GM19239 (cell line): ENCODE measurements around the gene DLGAP5.
A peak's percentile ranks its signal among the peaks of the same experiment; 100 is the strongest.

Experiments
- DNase-seq: peaks from one replicate; pipeline ENCODE4 v3.0.0; 2011; ENCODE audit warnings: low spot score; ENCODE audit not compliant: insufficient read length
- FAIRE-seq: peaks from 2 replicates; lab custom pipeline; 2011; peaks lifted over from hg19 to GRCh38; lab: Jason Lieb, UNC

Gene DLGAP5

DNA sequence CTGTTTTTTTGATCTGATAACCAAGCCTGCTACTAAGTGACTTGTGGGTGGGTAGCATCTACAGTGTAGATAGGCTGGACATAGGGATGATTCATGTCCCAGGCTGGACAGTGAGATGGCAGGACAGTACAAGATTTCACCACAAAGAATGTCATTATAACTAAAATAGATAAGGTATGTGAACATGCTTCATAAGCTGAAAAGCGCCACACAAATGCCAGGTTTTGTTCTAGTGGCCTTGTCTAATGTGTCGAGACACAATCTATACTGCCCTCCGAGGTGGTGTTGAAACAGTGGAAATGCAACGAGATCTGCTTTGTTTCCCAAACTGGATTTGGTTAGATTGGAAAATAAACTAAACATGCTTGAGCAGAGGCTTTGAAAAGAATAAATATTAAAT, 58.0 kb downstream of the DLGAP5 start:
- FAIRE-seq (no peak), DNase-seq (no peak)

- no peak for DNase-seq
- FAIRE-seq: peak; percentile 55
Measured at GRCh38 chr14:55131370-55132137, 59.8 kb downstream of the DLGAP5 start.

GRCh38 chr14:55130196-55130550, 61.2 kb downstream of the DLGAP5 start:
- no peak for FAIRE-seq
- DNase-seq: no peak

DNA sequence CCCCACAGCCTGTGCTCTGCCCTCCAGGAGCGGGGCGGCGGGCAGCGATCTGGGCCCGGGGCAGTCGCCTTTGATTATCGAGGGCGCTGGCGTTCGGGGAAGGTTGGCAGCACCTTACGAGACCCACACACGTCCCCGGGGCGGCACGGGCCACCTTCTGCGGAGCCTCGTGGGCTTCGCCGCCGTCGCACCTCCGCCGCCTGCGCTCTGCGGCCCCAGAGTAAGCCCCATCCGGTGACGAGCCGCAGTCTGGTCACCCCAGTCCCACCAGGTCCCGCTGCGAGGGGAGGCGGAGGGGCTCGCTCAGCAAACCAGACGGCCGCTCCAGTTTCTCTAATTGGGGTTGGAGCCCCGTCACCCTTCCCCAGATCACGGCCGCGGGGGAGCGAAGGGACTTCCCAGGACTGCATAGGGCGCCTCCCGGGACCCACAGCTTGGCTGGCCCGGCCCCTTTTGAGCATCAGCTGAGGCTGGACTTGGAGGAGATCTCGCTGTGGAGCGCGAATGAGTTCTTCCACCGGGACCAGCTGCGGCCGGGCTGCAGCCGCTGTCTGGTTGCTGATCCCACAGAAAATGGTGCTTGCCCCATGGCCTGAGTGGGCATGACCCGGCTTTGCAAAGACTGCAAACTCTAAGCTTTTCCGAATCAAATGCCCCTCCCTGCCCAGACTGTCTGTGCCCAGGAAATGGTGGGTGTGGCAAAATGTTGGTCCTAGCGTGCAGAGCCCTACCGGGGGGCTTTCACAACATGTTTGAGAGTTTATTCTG, 61.8 kb downstream of the DLGAP5 start:
- no peak for FAIRE-seq

DNA sequence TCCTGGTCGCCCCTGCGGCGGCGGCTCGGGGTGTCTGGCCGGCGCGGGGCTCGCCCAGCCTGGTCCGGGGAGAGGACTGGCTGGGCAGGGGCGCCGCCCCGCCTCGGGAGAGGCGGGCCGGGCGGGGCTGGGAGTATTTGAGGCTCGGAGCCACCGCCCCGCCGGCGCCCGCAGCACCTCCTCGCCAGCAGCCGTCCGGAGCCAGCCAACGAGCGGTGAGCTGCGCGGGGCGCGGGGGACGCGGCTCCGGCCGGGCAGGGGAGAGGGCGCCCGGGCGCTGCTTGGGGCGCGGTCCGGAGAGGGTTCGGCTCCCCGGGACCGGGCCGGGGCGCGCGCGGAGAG, 62.3 kb downstream of the DLGAP5 start, which contains the start of gene LGALS3:
TSS of gene LGALS3 (plus strand) at position 167 of the 342 bp plus-strand sequence. CDS start 8,122 bp downstream, outside the sequence.
- DNase-seq: peak; percentile 78
- no peak for FAIRE-seq

More for the DNA sequence above, 61.8 kb downstream of the DLGAP5 start:
- peak; percentile 75 for DNase-seq

DNA sequence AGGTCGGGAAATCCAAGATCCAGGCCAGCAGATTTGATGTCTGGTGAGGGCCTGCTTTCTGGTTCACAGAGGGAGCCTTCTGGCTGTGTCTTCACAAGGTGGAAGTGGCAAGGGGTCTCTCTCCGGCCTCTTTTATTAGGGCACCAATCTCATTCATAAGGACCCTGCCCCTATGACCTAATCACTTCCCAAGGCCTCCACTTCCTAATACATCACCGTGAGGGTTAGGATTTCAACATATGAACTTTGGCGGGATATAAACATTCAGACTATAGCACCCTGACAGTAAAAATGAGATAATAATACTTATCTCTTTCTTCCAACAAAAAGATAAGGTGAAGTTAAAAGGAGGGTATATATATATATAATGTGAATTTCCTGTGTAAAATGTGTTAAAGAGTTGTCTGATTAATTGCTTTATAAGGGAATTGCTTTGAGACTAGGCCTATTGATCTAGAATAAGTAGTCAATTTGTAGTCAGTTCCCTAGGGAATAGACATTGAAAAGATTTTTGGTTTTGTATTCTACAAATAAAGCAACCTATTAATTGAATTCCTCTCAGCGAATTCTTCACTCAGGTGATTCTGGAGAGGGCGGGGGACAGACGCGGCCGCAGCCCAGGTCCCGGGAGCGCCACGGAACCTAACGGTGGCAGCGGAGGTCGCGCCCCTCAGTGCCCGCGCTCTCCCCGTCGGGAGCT, 62.8 kb downstream of the DLGAP5 start:
- peak; percentile 48 for FAIRE-seq

DNA sequence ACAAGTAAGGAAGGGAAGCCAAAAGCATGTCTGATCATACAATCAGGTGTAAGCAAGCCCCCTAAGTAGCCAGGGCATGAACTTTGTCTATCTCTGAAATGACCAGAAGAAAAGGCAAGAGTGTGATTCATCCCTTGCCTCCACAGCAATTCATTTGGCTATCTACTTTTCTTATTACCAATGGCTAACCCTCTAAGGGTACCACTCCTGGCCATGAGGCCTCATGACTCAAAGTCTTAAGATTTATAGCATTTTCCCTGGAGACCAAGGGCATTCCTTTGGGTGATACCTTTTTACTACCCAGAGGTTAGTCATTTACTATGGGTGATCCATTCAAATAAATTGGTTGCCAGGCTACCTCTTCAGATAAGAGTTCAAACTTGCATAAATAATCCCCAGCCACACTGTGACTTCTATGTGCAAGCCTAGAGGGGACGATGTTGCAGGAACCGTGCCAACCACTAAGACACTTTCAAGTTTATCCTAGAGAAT, 63.9 kb downstream of the DLGAP5 start:
- FAIRE-seq (no peak), DNase-seq (no peak)

More for the DNA sequence above, 62.8 kb downstream of the DLGAP5 start:
- no peak for DNase-seq

DNA sequence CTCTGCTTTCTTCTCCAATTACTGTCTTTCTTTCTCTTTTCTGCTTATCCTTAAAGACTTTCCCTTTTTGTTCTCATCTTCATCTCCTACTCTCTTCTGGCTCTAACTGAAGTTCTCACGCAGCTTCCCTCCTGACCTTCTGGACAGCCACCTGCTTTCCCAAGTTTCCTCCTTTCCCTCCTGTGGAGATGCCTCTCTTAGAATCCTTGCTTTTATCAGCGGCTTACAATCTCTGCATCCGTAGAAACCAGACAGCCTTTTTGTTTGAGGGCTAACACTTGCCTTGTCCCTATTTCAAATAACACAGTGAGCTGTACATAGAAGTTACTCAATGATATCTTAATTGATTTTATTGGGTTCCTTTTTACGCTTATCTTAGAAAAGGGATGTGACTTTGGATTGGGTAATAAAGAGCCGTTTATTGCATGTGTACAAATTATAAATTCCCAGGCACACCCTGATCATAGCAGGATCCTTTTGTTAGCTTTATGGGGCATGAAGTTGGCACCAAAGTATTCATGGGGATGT, 64.4 kb downstream of the DLGAP5 start:
- FAIRE-seq (no peak), DNase-seq (no peak)

DNA sequence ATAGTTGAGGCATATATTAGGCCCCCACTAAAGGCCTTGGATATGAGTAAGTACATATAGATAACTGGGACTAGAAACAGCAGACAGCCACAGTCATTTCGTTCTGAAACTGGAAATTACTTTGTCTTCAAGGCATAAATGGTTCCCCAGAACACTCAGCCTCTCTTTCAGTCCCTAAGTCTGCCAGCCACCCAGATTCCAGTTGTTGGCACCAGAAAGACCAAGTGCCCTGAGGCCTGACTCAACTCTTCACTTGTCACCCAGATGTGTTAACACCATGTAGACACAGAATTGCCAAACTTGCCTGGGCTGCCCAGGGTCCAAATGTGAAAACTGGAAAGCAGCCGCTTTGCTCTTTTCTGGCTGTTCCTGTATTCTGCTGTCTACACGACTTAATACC, 65.4 kb downstream of the DLGAP5 start:
- DNase-seq (no peak), FAIRE-seq (no peak)

GRCh38 chr14:55125403-55125802, 66.0 kb downstream of the DLGAP5 start:
- DNase-seq (no peak), FAIRE-seq (no peak)

DNA sequence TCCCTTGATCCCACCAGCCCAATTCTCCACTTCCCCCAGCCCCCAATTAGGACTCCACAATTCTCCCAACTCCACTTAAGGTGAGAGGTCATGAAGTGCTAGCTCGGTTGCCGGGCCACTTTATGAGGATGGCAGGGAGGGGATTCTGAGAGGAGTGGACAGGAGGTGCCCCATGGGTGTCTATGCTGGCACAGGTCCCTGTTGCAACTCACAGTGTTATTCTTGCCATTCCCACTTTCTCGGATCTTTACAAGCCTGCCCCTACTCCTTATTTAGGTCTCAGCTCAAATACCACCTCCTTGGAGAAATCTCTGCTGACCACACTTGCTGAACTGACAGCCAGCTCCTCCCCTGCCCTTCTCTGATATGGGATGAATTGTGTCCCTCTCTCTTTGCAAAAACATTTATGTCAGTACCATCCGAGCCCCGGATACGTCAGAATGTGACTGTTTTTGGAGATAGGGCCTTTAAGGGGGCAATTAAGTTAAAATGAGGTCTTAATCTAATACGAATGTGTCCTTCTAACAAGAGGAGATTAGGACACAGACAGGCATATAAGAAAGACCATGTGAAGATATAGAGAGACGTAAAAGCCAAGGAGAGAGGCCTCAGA, 66.5 kb downstream of the DLGAP5 start:
- no peak for FAIRE-seq

DNA sequence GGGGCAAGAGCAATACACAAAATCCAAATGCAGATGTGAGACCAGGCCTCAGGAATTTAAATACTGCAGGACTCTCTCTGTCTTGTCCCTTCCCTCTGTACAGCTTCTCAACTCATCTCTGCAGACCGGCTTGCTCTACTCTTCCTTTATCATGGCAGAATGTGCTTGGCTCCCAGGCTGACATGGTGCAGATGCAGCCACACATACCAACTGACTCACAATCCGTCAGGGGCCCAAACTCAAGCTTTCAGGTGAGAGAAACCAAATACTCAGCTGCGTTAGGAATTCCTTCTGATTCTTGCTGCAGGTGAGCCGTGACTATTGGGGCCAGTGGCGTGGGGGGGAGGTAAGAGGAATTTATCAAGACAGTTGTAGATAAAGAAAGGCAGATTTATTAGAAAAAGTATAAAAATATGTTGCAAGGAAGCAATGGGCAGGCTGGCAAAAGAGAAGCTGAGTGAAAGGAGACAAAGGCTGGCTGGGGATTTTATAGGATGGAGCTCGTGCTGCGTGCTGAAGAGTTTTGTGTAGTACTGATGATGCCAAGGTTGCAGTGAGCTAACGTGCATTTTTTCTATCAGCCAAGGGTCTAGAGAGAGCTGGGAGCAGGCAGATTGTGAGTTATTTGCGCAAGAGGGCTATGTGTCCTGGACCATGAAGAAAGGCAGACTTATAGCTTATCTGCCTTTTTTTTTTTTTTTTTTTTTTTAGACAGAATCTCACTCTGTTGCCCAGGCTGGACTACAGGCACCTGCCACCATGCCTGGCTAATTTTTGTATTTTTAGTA, 67.3 kb downstream of the DLGAP5 start:
- FAIRE-seq (no peak), DNase-seq (no peak)

More for the DNA sequence above, 66.5 kb downstream of the DLGAP5 start:
- DNase-seq: no peak

DNA sequence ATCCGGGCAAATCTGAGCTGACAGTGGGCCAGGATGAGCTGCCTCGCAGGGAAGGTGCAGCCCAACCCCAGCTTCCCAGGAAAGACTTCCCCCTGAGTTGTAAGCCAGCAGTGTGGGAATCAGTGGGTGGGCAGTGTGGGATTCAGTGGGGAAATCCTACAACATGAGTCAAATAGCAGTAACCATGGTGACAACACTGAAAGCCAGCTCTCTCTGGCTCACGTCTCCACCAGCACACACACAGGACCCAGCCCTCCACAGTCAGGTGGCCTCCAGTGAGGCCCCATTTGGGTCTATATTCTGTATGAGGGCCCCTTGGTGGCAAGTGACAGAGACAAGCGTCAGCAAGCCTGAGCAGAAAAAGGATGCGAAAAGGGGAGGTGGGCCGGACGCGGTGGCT, 68.3 kb downstream of the DLGAP5 start:
- FAIRE-seq: no peak
- no peak for DNase-seq

DNA sequence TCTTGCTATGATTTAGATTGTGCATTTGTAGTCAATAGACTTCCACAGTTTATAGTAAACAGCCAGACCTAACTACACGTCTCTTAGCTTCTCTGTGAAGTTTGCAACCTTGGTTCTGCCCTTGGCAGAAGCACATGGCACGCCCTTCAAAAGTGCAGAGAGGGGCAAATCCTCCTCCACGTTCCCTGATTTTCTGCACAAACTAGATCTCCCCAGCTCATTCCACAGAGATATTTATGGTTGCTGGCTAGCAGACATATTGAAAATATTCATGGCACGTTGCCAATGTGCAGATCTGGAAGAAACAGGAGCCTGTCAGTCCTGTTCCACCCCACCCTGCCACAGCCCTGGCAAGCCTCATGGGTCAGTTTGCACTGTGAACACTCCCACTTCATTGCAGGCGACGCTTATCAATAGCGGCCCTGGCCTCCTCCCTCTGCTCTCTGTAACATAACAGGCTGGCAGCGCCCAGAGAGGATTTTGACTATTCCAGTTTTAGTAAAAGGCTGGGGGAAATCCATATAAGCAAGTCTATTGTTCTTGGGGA, 68.9 kb downstream of the DLGAP5 start:
- no peak for DNase-seq
- FAIRE-seq: no peak

DNA sequence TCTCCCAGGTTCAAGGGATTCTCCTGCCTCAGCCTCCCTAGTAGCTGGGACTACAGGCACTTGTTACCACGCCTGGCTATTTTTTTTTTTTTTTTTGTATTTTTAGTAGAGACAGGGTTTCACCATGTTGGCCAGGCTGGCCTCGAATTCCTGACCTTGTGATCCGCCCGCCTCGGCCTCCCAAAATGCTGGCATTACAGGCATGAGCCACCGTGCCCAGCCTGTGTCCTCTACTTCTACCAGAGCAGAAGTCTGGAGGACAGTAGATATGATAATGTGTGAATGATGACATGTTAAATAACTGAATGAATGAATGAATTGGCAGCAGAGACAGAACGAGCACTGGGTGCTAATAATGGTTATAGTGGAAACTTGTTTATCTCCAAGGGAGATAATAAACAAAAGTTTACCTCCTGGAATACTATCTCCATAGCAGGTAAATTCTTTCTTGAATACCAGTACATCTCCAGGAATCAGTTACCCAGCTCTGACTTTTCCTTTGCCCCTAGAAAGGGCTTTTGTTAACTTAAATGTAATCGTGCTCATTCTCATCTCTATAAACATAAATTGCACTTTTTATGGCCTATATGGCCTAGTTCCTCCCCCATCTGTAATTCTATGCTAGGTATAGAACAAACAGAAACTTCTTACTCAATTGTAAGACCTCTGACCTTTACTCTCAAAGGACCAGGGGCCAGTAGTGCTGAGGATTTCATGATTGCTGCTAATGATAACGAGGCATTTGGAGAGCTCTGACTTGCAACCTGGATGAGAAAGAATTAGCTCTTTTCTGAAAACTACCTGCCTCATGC, 69.6 kb downstream of the DLGAP5 start:
- FAIRE-seq (no peak), DNase-seq (no peak)

DNA sequence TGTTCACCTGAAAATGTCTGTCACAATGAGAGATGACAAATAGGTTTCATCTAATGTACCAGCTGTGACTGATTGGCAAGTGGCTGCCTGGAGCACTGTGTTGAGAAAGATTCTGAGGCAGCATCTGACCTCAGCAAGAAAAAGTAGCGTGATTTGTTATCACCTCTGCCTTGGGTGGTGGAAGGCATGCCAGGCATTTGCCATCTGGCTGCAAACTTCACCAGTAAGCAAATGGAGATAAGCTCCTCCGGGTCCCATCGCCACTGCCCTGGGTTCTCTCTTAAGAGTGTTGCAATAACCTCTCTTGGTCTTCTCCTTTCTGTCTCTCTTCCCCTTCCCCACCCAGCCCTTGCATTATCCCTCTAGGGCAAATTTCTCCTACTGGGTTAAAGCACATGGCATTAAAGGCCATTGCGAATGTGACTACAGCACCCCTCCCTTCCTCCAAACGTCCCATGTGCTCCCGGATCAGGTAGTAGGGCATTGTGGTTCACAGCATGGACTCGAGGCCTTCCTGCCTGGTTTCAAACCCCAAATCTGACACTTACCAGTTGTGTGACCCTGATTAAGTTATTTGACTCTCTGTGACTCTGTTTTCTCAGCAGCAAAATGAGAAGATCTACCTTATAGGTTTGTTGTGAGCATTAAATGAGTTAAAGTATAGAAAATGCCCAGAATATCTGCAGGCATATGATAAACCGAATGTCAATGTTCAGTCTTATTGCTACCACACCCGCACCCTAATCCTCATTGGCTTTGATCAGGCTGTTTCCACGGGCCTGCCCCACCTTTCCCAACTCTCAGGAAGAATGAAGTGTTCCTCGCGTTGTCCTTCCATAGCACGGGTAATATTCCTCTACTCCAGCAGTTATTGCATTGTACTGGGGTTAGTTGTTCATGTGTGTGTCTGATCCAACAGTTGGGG, 70.6 kb downstream of the DLGAP5 start:
- no peak for DNase-seq
- FAIRE-seq: no peak

GRCh38 chr14:55118761-55119160, 72.6 kb downstream of the DLGAP5 start:
- no peak for FAIRE-seq
- DNase-seq: no peak
